HL-60 (cell line): ENCODE measurements around the gene SRBD1.

Experiments
- DNase-seq, 2 experiments: peaks; one replicate each; pipeline ENCODE4 v3.0.0-alpha.2; 2010 to 2020; ENCODE audit warnings: low read depth in 1 of 2, low spot score in 1 of 2
- H3K27ac ChIP-seq: fragments of 250-450 bp; sonication (Bioruptor Pico); replicated peaks from 2 replicates; pipeline ENCODE4 v1.5.1; 2020; ENCODE audit warnings: mild to moderate bottlenecking, moderate library complexity
- H3K27me3 ChIP-seq: fragments of 250-450 bp; sonication (Bioruptor Pico); 2 replicates; pipeline ENCODE4 v1.5.1; 2021; ENCODE audit warnings: mild to moderate bottlenecking, moderate library complexity; ENCODE audit not compliant: insufficient read depth, poor library complexity, severe bottlenecking
- H3K4me3 ChIP-seq: replicated peaks from 2 replicates; pipeline ENCODE4 v1.5.1; 2011; ENCODE audit warnings: mild to moderate bottlenecking, control low read depth, low read length; ENCODE audit not compliant: insufficient read depth
- GABPA ChIP-seq: IDR thresholded peaks from 2 replicates; pipeline ENCODE4 v1.6.1; 2012; ENCODE audit warnings: low read depth
- POLR2AphosphoS5 ChIP-seq: IDR thresholded peaks from 2 replicates; pipeline ENCODE4 v1.6.1; 2012; ENCODE audit warnings: low read depth
- SPI1 ChIP-seq: IDR thresholded peaks from 2 replicates; pipeline ENCODE4 v1.6.1; 2012; ENCODE audit warnings: low read depth, mild to moderate bottlenecking, borderline replicate concordance
- TF ChIP-seq, protein P1 (sequence below): IDR thresholded peaks from 2 replicates; pipeline ENCODE4 v1.6.1; 2012; ENCODE audit warnings: low read depth; ENCODE audit not compliant: insufficient replicate concordance
- TF ChIP-seq, protein P2 (sequence below): IDR thresholded peaks from one replicate; pipeline ENCODE4 v1.5.1; 2011; ENCODE audit warnings: low read length, control low read depth, inconsistent platforms; ENCODE audit not compliant: insufficient read depth

SRBD1 gene

DNA sequence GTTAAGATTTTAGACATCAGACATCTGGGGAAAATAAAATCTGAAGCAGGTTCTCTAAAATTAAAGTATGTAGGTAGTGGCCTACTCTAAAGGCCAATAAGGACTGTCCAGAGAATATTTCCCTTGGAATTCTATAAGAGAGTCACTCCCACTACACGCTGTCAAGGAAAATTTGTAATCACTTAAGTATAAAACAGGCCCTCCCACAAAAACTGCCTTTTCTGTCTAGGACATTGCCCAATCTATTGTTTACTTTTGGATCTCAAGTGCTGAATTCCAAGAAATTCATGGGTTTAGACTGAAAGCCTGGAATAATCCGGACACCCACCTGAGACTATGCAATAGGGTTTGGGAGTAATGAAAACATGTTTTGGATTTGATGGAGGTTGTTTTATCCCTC, 1.7 kb upstream of the SRBD1 start:
- H3K4me3 ChIP-seq: no peak overlapping the region
- H3K27ac ChIP-seq: no peak overlapping the region
- no peak for DNase-seq
- no peaks in the 10 kb centered on the region for H3K27me3 ChIP-seq
- TF ChIP-seq SPI1 (no peak), POLR2AphosphoS5 (no peak), GABPA (no peak)
- TF ChIP-seq, protein P1, sequence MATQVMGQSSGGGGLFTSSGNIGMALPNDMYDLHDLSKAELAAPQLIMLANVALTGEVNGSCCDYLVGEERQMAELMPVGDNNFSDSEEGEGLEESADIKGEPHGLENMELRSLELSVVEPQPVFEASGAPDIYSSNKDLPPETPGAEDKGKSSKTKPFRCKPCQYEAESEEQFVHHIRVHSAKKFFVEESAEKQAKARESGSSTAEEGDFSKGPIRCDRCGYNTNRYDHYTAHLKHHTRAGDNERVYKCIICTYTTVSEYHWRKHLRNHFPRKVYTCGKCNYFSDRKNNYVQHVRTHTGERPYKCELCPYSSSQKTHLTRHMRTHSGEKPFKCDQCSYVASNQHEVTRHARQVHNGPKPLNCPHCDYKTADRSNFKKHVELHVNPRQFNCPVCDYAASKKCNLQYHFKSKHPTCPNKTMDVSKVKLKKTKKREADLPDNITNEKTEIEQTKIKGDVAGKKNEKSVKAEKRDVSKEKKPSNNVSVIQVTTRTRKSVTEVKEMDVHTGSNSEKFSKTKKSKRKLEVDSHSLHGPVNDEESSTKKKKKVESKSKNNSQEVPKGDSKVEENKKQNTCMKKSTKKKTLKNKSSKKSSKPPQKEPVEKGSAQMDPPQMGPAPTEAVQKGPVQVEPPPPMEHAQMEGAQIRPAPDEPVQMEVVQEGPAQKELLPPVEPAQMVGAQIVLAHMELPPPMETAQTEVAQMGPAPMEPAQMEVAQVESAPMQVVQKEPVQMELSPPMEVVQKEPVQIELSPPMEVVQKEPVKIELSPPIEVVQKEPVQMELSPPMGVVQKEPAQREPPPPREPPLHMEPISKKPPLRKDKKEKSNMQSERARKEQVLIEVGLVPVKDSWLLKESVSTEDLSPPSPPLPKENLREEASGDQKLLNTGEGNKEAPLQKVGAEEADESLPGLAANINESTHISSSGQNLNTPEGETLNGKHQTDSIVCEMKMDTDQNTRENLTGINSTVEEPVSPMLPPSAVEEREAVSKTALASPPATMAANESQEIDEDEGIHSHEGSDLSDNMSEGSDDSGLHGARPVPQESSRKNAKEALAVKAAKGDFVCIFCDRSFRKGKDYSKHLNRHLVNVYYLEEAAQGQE: no peak
- TF ChIP-seq, protein P2, sequence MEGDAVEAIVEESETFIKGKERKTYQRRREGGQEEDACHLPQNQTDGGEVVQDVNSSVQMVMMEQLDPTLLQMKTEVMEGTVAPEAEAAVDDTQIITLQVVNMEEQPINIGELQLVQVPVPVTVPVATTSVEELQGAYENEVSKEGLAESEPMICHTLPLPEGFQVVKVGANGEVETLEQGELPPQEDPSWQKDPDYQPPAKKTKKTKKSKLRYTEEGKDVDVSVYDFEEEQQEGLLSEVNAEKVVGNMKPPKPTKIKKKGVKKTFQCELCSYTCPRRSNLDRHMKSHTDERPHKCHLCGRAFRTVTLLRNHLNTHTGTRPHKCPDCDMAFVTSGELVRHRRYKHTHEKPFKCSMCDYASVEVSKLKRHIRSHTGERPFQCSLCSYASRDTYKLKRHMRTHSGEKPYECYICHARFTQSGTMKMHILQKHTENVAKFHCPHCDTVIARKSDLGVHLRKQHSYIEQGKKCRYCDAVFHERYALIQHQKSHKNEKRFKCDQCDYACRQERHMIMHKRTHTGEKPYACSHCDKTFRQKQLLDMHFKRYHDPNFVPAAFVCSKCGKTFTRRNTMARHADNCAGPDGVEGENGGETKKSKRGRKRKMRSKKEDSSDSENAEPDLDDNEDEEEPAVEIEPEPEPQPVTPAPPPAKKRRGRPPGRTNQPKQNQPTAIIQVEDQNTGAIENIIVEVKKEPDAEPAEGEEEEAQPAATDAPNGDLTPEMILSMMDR: no peak

GRCh38 chr2:45612285-45612684, 1.2 kb upstream of the SRBD1 start:
- Histone ChIP-seq H3K27ac (no peak overlapping the region), H3K27me3 (no peaks in the 10 kb centered on the region), H3K4me3 (no peak overlapping the region)
- no peak for DNase-seq
- TF ChIP-seq POLR2AphosphoS5 (no peak), GABPA (no peak), SPI1 (no peak)
- TF ChIP-seq, protein P1: no peak
- TF ChIP-seq, protein P2: no peak

DNA sequence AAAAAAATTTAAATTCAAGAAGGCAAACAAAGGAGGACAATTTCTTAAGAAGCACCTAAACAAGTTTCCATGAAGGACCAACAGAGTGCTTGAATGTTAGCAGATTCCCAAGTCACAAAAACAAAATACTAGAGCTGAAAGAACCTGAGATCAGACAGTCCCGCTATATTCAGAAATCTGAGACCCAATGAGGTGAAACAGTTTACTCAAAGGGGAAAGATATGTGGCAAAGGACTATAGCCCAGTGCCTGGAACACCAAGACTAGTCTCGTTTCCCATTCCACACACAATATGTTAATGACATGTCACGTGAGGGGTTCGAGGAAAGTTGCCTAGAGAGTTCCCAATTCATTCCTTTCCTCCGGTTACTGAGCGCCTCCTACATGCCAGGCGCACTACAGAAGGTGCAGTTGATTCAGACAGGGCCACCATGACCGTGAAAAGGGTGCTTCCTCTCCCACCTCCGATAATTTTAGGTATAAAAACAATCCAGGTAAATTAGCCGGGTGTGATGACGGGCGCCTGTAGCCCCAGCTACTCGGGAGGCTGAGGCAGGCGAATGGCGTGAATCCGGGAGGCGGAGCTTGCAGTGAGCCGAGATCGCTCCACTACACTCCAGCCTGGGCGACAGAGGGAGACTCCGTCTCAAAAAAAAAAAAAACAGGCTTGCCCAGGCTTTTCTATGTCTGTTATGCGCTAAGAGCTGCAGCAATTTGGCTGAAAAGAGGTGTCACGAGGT, 617 bp downstream of the SRBD1 start:
- TF ChIP-seq, protein P1: no peak
- TF ChIP-seq, protein P2: no peak
- TF ChIP-seq GABPA (no peak), SPI1 (no peak), POLR2AphosphoS5 (peak; percentile 45; the same call in 1 of the 2 replicates)
- Histone ChIP-seq H3K27me3 (no peaks in the 10 kb centered on the region), H3K27ac (peak overlapping the region; percentile 84), H3K4me3 (peak overlapping the region; percentile 86)
- peak; percentile 67 to 70 for DNase-seq
